ENCODE measurements around the gene COTL1.

Gene COTL1

DNA sequence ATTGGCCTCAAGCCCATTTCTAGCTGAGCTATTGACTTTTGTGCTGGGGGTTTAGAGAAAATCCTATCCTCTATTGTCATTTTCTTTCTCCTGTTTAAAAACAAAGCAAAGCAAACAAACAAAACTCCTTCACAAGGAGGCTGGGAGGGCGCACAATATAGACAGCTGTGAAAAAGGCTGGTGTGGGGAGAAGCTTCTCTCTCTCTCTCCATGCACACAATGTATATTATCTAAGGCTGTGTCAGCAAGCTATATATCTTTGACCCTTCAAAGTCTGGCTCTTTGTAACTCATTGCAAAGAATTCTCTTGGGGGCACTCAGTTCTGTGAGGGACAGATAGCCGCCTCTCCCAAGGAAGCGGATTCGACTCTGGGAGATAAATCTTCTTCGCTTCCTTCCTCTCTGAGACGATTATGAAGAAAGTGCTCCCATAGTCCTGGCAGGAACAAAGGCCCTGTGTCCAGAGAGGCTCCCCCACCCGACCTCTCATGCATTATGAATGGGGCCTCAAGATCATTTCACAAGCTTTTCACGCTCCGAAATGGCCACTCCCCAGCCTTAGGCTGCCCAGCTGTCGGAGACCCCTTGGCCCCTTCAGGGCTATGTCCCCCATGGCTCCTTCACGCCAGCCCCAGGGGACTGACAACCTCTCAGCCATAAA is 80.3 kb downstream of the COTL1 start:
- no peak for FAIRE-seq

DNA sequence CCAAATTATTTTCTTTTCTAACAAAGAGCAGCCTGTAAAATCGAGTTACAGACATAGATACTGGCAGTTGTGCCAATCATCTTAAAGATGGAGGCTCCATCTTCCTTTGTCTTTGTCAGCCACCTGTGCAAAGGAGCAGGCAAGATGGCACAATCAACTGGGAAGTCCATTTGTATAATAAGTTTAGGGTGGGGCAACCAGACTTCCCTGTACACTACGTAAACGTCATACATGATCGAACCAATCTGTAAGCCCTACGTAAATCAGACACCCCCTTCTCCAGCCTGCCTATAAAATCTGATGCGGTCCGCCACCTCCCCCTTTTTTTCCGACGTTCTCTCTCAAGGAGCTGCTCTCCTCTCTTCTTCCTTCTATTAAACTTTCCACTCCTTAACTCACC is 82.0 kb downstream of the COTL1 start:
- FAIRE-seq, result no peak
- DNase-seq (ENCODE audit: insufficient read length, low spot score), result no peak
- TF ChIP-seq, protein P1, sequence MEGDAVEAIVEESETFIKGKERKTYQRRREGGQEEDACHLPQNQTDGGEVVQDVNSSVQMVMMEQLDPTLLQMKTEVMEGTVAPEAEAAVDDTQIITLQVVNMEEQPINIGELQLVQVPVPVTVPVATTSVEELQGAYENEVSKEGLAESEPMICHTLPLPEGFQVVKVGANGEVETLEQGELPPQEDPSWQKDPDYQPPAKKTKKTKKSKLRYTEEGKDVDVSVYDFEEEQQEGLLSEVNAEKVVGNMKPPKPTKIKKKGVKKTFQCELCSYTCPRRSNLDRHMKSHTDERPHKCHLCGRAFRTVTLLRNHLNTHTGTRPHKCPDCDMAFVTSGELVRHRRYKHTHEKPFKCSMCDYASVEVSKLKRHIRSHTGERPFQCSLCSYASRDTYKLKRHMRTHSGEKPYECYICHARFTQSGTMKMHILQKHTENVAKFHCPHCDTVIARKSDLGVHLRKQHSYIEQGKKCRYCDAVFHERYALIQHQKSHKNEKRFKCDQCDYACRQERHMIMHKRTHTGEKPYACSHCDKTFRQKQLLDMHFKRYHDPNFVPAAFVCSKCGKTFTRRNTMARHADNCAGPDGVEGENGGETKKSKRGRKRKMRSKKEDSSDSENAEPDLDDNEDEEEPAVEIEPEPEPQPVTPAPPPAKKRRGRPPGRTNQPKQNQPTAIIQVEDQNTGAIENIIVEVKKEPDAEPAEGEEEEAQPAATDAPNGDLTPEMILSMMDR (IDR thresholded peaks at IDR 0.05; ENCODE audit: insufficient read depth, missing control alignments), result no peak

More for the DNA sequence above, 80.3 kb downstream of the COTL1 start:
- no peak for DNase-seq (ENCODE audit: insufficient read length, low spot score)
- TF ChIP-seq, protein P1 (IDR thresholded peaks at IDR 0.05; ENCODE audit: insufficient read depth, missing control alignments), result no peak

DNA sequence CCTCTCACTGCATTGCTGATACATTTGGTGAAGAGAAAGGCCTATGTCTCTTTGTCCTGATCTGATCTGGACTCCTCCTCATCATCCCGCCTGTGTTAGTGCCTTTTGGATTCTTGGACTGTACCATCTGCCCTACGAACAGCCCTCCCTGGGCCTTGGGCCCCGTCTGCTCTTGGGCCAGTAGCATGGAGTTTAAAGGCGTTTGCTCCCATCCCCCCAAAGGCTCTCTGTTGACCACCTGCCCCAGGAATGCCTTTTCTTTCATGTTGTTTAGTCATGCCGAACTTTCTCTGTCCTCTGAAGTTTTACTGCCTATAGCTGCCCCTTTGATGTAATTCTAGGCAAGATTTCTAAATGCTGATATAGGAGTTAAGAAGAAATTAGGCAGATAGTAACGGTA is 82.5 kb downstream of the COTL1 start:
- no peak for FAIRE-seq
- DNase-seq (ENCODE audit: insufficient read length, low spot score), result no peak
- TF ChIP-seq, protein P1 (IDR thresholded peaks at IDR 0.05; ENCODE audit: insufficient read depth, missing control alignments), result no peak

DNA sequence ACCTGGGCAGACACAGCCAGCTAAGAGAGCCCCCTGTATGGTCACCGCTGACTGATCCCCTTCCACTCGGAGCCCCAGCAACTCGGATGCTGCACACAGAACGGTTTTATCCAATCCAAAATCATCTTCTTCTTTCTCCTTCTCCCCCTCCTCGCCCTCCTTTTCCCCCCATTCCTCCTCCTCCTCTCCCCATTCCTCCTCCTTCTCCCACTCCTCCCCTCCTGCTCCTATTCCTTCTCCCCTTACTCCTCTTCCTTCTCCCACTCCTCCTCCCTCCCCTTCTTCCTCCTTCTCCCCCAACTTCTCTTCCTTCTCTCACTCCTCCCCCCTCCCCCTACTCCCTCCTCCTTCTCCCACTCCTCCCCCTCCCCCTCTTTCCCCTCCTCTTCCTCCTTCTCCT is 83.1 kb downstream of the COTL1 start:
- TF ChIP-seq, protein P1 (IDR thresholded peaks at IDR 0.05; ENCODE audit: insufficient read depth, missing control alignments), result no peak
- FAIRE-seq, result no peak
- DNase-seq (ENCODE audit: insufficient read length, low spot score), result no peak

DNA sequence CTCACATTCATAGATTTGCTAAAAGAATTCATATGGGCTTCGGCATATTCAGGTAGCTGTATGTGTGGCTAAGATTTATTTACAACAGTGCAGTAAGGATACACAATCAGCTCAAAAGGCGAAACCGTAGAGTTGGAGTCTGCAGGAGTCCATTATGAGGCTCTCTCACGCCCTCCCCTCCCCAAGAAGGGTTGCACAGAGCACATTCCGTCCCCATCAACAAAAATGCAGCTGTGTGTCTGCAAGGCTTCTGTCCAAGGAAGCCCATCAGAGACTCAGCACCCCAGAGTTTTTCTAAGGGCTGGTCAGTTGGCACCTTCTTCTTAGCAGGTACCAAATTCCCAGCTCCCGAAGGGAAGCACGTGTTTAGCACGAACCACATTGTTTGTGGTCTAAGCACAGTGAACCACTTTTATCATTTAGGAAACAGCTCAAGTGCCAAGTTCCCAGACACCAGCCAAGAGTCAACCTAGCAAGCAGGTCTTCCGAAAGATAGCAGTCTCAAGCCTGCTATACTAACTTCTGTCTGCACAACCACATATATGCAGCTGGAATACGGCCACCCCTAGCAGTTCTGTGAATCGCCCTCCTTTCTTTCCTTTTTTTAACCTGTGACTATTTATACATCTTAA is 84.9 kb downstream of the COTL1 start:
- DNase-seq (ENCODE audit: insufficient read length, low spot score) (no peak), FAIRE-seq (no peak)
- TF ChIP-seq, protein P1 (IDR thresholded peaks at IDR 0.05; ENCODE audit: insufficient read depth, missing control alignments), result no peak

DNA sequence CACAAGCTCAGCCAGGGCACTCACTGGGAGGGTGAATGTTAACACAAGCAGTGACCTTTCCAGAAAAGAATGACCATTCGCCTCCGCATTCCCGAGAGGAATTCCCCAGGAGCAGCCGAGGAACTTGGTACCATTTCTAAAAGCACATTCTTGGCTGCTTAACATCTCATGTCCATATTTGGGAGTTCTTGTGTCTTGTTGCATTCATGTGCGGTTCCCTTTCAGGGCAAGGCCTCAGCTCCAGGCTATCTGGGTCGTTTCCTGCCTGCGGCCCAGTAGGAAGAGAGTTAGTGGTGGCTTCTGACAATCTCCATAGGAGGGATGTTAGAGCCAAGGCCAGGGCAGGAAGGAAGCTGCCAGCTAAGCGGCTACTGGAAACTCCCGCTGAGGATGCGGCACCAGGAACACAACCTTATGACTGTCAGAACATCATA is 85.6 kb downstream of the COTL1 start:
- DNase-seq (ENCODE audit: insufficient read length, low spot score), result no peak
- no peak for FAIRE-seq
- TF ChIP-seq, protein P1 (IDR thresholded peaks at IDR 0.05; ENCODE audit: insufficient read depth, missing control alignments), result no peak

DNA sequence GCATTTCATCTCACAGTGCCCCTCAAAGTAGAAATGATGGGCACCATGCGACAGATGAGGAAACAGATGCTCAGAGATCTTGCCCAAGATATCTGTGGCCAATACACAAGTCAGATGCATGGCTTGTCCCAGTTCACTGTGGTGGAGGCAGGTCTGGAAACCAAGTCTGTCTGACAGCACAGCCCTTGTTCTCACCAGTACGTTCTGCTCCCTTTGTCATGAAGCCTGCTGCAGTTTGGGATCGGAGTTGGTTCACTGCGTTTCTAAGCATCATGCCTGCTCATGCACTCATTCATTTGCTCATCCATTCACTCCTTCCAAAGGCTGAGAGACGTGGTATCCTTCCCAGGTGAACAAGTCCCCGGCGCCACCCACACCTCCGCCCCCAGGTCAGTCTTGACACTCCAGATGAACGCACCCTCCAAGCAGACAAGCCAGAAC is 86.2 kb downstream of the COTL1 start:
- TF ChIP-seq, protein P1 (IDR thresholded peaks at IDR 0.05; ENCODE audit: insufficient read depth, missing control alignments), result no peak
- DNase-seq (ENCODE audit: insufficient read length, low spot score) (no peak), FAIRE-seq (no peak)

Measured in D721Med (cell line).